HuH-7.5 (cell line): Measurements from ENCODE around the gene ZNF296.
A peak's percentile ranks its signal among the peaks of the same experiment; 100 is the strongest.

ENCODE experiments used
- DNase-seq: peaks from one replicate; pipeline ENCODE4 v3.0.0; 2011; ENCODE audit warnings: low spot score

ZNF296 gene

DNA sequence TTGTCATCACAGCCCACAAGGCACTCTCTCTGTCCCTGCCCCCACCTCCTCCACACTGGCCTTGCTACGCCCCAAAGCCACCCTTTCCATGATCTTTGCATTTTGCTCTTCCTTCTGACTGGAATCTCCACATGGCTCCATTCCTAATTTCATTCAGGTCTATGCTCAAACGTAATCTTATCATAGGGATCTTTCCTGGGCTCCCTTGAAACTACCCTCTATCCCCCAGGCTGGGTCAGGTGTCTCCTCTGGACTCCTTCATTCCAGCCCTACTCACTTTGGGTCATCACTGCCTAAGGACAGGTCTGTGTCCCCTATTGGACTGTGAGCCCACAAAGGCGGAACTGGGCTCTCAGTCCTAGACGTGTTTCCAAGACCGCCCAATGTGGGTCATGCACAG is 5.9 kb upstream of the ZNF296 start:
- no peak for DNase-seq

DNA sequence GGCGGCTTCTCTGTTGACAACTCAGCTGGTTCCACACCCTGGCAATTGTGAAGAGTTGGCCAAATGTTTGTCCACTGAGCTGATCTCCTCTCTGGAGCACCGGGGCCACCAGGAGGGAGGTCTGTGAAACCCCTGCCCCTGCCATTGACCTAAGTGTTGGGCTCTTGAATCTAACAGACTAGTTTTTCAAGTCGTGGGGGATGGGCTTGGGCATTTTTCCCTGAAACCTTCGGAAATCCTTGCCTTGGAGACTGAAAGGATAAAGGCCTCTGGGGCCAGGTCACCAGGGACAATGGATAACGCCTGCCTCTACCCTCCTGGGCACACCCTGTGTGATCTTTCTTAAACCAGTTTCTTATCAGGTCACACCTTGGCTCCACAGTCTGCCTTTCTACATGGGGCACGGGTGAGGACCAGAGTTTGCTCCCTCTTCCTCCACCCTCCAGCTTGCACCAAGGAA is 3.7 kb upstream of the ZNF296 start:
- no peak for DNase-seq

DNA sequence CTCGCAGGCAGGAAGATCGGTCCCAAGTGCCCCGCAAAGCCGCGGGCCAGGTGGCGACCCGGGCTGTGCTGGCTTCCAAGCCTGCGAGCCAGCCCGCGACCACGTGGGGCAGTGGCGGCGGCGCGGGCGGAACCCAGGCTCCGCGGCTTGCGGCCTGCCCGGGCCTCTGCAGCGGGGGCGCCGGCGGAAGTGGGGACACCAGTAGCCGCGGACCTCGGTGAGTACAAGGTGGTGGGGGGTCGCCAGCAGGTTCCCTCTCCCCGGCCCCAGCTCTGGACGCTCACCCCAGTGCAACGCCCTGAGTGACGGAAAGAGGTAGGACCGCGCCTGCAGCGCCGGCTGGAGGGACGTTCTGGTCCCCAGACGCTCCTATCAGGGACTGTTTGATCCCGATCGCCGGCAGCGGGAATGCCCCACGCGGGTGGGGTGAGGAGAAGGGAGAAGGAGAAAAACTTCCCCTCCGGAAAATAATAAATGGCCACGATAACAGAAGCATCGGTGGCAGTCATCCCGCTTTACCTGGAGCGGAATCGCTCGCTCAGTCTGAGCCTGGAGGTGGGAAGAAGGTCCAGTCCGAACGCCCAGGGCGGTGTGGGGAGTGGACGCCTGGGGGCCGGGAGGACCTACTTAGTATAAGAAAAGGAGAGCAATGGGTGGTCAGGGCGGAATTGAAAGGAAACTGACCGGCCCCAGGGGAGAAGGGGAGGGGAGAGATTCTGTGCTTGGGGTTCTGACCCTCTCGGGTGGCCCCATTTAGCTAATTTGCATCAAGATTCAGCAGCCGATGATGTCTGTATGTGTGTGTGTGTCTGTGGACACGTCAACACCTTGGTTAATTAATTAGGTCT is 3.0 kb upstream of the ZNF296 start, which contains the start of gene GEMIN7:
Gene GEMIN7, plus strand, starts transcription at position 198 of the 848 bp plus-strand sequence. CDS start 10,855 bp downstream, outside the sequence.
- peak; percentile 88 for DNase-seq

DNA sequence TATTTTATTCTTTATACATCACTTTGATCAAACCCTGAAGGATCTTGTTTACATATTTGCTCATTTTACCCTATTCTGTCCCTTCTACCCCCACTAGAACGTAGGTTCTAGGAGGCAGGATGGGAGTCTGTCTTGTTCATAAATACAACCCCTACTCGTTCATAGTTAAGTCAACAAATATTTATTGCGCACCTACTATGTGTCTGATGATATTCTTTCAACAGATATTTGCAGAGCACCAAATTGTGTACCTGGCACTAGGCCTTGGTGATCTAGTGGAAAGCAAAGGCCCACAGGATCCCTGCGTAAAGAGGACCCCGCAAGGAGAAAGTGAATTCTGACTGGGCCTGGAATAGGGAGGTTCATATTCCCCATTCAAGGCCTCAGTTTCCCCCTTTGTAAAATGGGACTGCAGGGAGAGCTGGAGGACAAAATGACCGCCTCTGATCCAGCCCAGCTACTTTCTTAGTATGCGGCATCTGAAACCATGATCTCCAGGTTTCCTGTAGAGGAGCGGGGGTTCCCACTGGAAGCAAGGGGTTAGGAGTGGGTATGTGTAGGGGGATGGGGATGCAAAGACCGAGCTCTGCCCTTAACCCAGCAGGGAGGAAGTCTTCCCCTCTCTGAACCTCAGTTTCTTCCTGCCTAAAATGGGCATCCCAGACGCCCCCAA is 2.2 kb upstream of the ZNF296 start:
- no peak for DNase-seq

DNA sequence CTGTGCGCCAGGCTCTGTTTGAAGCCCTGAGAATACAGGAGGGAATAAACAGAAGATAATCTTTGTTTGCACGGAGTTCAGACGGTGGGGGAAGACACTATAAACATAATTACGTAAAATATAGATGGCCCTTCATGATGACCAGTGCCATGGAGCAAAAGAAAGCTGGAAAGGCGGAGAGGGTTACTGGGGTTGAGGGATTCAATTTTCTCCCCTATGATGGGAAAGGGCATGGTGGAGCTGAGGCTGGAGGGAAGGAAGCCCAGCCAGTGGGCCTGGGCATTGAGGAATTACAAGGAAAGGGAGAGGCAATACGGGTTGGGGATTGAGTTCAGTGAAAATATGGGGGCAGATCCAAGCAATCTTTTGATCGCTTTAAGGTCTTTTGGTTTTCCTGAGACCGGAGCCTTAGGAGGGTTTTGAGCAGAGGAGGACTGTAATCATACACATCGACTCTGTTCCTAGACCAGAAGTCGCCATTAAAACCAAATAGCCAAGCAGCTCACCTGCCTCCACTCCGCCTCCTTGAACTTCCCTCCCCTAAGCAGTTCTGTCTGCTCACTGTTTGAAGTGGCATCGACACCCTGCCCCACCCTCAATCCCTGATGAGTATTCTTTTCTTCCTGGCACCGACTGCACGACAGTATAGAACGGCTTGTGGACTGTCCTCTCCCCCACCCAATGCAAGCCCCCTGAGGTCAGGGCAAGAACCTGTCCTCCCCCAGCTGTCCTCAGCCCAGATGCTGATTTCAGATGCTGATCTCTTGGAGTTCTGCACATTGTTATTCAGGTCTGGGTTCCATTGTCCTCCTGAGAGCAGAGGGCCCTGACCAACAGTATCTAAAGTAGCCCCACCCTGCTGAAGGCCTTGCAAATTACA is 813 bp upstream of the ZNF296 start:
- DNase-seq, result no peak

DNA sequence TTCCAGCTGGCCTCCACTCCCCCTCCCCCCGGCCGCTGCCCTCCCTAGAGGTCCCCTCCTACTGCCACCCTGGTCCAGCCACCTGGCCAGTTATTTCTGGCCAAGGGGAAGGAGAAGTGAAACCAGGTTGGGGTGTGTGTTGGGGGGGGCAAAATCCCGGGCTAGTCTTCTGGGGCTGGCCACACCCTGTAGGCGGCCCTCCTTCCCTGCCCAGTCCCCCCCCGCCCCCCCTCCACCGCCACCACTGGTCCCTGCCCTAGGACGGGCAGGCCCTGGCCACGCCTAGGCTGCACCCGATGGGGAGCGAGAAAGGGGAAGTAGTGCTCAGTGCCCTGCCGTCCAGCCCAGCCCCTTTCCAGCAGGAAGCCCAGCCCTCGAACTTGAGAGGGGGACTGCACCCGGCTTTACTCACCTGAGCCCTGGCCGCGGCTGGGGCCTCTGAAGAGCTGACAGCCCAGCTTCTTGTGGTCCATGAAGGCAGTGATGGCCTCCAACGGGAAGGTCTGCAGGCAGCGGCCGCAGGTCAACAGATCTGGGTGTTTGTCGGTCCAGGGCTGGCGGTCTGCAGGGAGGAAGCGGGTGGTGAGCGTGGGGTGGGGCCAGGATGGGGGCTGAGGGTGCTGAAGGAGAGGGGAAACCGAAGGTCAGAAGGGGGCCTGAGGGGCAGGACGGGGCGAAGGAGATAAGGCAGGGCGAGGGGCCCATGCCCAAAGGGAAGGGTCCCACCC is 813 bp downstream of the ZNF296 start:
- peak; percentile 88 for DNase-seq

DNA sequence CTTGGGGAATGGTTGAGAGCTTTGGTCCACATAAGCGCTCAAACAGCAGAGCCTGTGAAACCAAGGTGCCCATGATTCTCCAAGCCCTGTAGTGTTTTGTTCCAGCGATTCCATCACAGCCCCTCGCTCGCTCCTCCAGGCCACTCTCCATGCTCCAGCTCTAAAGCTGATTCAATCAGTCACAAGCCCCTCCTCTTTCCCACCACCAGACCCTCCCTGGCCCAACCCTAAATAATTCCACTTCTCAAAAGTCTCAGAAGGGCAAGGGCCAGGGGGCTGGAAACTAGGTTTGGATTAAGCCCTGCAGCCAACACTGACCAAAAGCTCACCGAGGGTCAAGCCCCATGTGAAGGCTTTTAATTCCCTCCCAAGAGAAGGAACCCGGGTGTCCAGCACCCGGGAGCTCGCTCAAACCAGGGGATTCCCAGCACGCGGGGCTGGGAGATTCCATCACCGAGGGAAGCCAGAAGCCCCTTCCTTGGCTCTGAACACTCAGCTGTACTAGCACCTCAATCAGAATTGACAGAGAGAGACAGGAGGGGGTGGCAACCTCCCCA is 1.5 kb downstream of the ZNF296 start:
- DNase-seq, result no peak

DNA sequence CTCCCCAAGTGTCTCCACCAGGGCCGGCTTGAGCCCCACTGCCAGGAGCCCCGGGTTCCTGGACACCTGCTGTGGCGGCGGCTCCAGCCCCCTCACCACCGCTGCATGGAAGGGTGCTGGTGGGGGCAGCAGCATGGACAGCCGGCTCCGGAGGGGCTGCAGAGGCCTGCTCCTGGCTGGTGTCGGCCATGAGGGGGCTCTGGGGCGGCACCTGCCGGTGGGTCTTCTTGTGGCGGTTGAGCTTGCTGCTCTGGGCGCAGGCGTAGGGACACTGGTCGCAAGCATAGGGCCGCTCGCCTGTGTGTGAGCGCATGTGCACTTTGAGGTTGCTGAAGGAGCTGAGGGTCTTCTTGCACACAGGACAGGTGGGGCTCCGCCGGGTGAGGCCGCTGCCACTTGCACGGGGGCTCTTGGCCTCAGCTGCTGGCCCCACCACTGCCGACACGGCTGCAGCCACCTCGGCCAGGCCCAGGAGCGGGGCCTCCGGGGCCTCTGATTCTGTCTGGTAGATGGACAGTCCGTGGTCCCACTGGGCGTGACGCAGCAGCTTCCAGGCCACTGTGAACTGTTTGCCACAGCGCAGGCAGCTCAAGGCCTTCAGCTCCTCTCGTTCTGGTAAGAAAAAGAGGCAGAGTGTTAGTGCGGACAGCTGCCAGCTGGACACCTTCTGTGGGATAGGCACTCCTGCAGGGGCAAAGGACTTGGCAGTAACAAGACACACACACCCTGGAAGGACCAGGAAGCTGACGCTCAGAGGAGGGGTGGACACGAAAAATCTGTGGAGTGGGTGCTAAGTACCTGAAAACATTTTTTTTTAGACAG is 4.1 kb downstream of the ZNF296 start:
- DNase-seq, result no peak

DNA sequence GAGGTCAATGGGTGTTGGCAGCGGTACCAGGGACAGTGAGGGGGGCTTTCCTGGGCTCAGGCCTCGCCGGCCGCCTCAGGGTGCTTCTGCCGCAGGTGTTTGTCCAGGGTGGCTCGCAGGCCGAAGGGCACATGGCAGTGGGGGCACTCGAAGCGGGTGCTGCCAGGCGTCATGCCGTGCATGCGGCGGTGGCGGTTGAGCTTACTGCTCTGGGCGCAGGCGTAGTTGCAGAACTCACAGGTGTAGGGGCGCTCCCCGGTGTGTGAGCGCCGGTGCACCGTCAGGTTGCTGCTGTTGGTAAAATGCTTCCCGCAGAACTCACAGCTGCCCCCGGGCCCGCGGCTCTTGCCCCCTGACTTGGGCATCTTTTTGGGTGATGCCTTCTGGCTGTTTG is 4.7 kb downstream of the ZNF296 start:
- no peak for DNase-seq

DNA sequence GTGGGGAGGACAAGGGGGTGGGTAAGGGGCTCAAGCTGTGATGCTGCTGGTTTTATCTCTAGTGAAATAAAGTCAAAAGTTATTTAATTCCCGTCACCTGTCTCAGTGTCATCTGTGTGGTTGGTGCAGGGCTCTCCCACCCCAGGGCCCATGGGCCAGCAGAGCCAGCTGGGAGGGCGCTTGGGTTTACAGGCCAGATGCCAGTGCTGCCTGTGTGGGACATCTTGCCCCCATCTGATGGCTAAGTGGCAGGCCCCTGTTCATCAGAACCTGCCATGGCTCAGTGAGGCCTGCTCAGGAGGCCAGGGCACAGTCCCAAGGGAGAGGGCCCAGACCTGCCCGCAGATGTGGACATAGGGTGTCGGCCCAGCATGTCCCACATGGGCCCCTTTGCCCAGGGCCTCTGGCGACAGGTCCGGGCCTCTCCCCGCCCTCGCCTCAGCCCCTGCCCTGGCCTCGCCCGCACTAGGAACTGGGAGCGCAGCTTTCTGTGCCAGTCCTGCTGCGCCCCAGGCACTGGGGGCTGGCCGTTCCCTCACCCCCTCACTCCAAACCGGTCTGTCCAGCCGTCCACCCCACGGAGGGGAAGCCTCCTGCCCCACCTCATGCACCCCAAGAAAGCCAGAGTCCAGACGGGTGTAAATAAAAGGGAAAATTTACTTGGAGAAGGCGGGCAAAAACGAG is 5.3 kb downstream of the ZNF296 start:
- DNase-seq, result no peak

DNA sequence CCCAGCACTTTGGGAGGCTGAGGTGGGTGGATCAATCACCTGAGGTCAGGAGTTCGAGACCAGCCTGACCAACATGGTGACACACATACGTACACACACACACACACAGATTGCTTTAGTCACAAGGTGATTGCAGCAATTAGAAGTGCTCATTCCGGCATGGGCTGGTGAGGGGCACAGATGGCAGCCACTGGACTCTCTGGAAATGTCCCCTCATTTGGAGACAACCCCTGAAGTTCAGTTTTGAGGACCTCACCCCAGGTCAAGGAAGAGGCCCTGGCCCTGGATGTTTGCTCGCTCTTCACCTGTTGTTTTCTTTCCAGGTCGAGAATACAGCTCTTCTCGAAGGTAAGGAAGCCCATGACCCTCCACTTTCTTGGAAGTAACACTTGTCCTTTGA is 6.1 kb downstream of the ZNF296 start:
- no peak for DNase-seq

DNA sequence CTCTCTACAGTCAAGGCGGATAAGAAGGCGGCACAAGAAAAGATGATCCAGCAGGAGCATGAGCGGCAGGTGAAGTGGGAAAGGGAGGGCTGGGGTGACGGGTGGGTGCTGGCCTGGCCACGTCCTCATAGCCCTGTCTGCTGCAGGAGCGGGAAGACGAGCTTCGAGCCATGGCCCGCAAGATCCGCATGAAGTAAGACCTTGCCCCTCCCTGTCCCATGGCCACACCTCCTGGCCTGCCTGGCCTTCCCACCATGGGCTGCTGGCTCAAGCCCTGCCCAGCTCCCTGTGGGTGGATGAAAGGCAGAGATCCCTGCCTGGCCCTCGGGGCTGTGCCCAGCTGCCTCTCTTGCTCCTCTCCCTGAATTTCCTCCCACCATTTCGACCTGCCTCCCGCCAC is 7.2 kb downstream of the ZNF296 start:
- peak; percentile 66 for DNase-seq

DNA sequence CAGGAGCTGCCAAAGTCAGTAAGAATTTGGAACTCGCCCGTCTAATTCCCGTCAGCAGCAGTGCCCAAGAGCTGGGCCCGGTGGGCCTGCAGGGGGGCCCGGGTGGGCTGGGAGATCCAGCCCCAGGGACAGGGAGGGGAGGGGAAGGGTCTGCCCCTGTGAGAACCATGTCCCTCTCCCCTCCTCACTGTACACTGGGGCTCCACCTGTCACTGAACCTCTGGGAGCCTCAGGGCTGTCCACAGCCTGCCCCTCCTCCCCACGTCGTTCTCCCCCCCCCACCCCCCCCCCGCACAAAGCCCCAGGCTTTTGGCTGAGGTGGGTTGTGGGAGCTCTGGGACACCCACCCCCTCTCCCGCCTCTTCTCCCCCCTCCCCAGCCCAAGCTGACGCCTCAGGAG is 8.2 kb downstream of the ZNF296 start:
- DNase-seq, result no peak

DNA sequence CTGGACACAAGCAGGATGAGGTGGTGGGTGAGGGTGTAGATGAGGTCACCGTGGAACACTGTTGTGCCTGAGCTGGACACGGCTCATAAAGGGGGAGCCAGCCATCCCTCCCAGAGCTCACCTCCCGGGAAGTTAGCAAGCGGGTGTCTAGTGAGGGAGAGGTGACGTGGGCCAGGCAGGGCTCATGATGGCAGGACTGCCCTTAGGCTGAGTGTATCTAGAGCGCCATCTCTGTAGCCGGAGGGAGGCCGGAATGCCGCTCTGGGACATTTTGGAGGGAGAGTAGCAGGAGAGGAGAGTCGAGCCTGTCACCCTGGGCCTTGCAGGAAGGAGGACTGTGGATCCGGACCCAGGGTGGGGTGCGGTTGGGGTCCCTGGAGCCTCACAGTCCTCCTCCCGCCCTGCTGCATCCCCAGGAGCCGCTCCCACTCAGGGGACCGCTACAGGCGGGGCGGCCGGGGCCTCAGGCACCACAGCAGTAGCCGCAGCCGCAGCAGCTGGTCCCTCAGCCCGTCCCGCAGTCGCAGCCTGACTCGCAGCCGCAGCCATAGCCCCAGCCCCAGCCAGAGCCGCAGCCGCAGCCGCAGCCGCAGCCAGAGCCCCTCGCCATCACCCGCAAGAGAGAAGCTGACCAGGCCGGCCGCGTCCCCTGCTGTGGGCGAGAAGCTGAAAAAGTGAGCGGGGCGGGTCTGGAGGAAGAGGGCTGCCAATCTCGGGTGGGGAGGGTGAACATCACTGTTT is 9.2 kb downstream of the ZNF296 start:
- no peak for DNase-seq

DNA sequence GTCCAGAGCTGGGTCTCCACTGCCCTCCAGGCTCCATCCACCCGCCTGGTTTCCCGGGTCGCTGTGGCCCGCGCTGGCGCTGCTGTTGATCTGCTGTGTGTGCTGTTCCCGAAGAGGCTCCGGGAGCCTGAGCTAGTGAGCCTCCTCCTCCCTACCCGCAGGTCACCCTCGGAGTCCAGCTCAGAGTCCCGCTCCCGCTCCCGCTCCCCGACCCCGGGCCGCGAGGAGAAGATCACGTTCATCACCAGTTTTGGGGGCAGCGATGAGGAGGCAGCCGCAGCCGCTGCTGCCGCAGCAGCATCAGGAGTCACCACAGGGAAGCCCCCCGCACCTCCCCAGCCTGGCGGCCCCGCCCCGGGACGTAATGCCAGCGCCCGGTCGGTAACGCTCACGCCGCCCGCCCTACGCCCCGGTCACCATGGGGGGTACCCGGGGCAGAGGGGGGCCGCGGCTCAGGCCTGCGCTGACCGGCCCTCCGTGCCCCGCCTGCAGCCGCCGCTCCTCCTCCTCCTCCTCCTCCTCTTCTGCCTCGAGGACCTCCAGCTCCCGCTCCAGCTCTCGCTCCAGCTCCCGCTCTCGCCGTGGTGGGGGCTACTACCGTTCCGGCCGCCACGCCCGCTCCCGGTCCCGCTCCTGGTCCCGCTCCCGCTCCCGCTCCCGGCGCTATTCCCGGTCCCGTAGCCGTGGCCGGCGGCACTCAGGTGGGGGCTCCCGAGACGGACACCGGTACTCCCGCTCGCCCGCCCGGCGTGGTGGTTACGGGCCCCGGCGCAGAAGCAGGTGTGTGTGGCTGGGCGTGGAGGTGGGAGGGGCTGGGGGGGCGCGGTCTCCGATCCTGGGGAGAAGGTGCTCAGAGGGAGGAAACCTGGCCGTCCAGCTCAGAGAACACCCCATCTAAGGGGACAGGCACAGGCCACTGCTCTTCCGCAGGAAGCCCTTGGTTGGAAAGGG is 12.2 kb downstream of the ZNF296 start:
- no peak for DNase-seq

DNA sequence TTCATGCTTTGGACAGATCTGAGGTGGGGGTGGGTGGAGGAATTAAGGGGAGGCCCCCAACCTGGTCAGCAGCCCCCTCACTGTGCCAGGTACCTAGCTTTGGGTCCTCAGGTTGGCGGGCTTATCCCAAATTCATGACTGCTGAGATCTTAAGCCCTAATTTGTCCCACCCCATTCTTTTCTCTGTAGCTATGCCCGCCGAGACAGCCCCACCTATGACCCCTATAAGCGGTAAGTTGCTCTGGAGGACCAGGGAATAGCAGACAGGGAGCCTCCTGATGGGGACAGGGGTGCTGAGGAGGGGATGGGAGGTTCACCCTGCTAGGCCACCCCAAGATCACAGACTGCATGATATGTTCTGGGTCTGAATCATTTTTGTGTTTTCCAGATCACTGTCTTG is 14.3 kb downstream of the ZNF296 start:
- no peak for DNase-seq

DNA sequence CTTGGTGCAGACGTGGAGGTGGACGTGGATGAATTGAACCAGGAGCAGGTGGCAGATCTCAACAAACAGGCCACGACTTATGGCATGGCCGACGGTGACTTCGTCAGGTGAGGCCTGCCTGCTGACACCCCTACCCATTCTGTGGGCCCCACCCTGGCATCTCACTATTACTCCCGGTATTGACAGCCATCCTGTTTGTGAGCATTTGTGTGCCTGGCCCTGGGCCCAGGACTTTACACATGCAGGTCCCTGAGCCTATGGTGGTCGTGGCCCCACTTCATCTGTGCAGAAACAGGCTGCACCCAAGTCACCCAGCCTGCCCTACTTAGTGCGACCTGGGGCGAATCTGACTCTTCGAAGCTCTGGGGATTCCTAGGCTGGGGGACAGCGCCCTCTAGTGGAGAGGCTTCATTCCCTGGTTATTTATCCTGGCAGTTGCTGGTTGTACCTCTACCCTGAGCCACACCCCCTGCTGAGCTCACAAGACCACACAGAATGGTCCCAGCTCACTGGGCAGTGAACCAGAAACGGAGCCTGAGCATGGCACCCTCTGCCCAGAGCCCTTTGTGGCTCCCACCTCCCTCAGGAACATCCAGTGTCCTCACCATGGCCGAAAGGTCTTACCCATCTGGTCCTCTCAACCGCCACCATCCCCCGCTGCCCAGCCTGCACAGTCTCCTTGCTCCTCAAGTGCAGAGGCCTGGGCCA is 16.9 kb downstream of the ZNF296 start:
- DNase-seq, result peak; percentile 93
